IPS-NIHi11 (cell line): Measurements from ENCODE around the gene ACACA.
"Not testable (repeated sequence)": the region's sequence is repeated elsewhere in the genome, so short reads cannot be mapped to it uniquely, and the experiment has no call there.

Source experiments
- DNase-seq: peaks from one replicate; pipeline ENCODE4 v3.0.0; 2012; ENCODE audit warnings: mixed read lengths, low spot score

ACACA gene

GRCh38 chr17:37393352-37393751, 13.3 kb downstream of the ACACA start:
- no peak for DNase-seq

- DNase-seq, result no peak
These were observed 14.5 kb downstream of the ACACA start for GRCh38 chr17:37392024-37392590.

GRCh38 chr17:37391146-37391545, 15.5 kb downstream of the ACACA start:
- no peak for DNase-seq

GRCh38 chr17:37389160-37389559, 17.5 kb downstream of the ACACA start:
- DNase-seq, result no peak

- DNase-seq, result no peak
These were observed 18.4 kb downstream of the ACACA start for GRCh38 chr17:37388266-37388665.

GRCh38 chr17:37386462-37386861, 20.2 kb downstream of the ACACA start:
- no peak for DNase-seq

- DNase-seq, result no peak
These were observed 21.1 kb downstream of the ACACA start for GRCh38 chr17:37385474-37385990.

- no peak for DNase-seq
These were observed 22.0 kb downstream of the ACACA start for GRCh38 chr17:37384560-37385149.

GRCh38 chr17:37382056-37382455, 24.6 kb downstream of the ACACA start:
- DNase-seq, result no peak

- DNase-seq, result no peak
These were observed 30.9 kb downstream of the ACACA start, which contains the start of gene C17orf78 for GRCh38 chr17:37375706-37376105. TSS of gene C17orf78 (plus strand) at chr17:37375985. CDS start at chr17:37376093, 108 bp downstream.

GRCh38 chr17:37373530-37374159, 33.0 kb downstream of the ACACA start:
- DNase-seq, result peak; percentile 77

- DNase-seq, result no peak
These were observed 38.1 kb downstream of the ACACA start for GRCh38 chr17:37368577-37368976.

- DNase-seq, result no peak
These were observed 41.0 kb downstream of the ACACA start for GRCh38 chr17:37365589-37365988.

GRCh38 chr17:37361543-37361942, 45.1 kb downstream of the ACACA start:
- DNase-seq, result no peak

GRCh38 chr17:37360632-37361031, 46.0 kb downstream of the ACACA start:
- DNase-seq, result no peak

- no peak for DNase-seq
These were observed 46.9 kb downstream of the ACACA start for GRCh38 chr17:37359682-37360188.

- DNase-seq, result peak; percentile 98
These were observed 47.6 kb downstream of the ACACA start for GRCh38 chr17:37358830-37359681.

GRCh38 chr17:37358098-37358829, 48.4 kb downstream of the ACACA start:
- DNase-seq, result peak; percentile 80

- DNase-seq, result not testable (repeated sequence)
These were observed 49.7 kb downstream of the ACACA start for GRCh38 chr17:37356796-37357569.

- DNase-seq, result not testable (repeated sequence)
These were observed 59.7 kb downstream of the ACACA start for GRCh38 chr17:37346863-37347402.
